Fibroblast of pulmonary artery (primary cell): ENCODE measurements around the gene TENM3.
A peak's percentile ranks its signal among the peaks of the same experiment; 100 is the strongest.

Source experiments
- DNase-seq: peaks from one replicate; pipeline ENCODE4 v3.0.0-alpha.2; 2010; ENCODE audit warnings: low read depth
- H3K4me3 ChIP-seq: replicated peaks from 2 replicates; pipeline ENCODE4 v1.5.1; 2011; ENCODE audit warnings: low read depth, mild to moderate bottlenecking, control low read depth, low read length, moderate library complexity
- TF ChIP-seq, protein P1 (sequence below): IDR thresholded peaks from 2 replicates; pipeline ENCODE4 v1.5.1; 2011; ENCODE audit warnings: mild to moderate bottlenecking, control low read depth, low read length, inconsistent platforms; ENCODE audit errors: missing control alignments

The TENM3 gene

GRCh38 chr4:182351485-182351884 lies 108.3 kb downstream of the TENM3 start:
- no peak overlapping the region for H3K4me3 ChIP-seq
- no peak for DNase-seq
- TF ChIP-seq, protein P1, sequence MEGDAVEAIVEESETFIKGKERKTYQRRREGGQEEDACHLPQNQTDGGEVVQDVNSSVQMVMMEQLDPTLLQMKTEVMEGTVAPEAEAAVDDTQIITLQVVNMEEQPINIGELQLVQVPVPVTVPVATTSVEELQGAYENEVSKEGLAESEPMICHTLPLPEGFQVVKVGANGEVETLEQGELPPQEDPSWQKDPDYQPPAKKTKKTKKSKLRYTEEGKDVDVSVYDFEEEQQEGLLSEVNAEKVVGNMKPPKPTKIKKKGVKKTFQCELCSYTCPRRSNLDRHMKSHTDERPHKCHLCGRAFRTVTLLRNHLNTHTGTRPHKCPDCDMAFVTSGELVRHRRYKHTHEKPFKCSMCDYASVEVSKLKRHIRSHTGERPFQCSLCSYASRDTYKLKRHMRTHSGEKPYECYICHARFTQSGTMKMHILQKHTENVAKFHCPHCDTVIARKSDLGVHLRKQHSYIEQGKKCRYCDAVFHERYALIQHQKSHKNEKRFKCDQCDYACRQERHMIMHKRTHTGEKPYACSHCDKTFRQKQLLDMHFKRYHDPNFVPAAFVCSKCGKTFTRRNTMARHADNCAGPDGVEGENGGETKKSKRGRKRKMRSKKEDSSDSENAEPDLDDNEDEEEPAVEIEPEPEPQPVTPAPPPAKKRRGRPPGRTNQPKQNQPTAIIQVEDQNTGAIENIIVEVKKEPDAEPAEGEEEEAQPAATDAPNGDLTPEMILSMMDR, result no peak

GRCh38 chr4:182354106-182354505 lies 110.9 kb downstream of the TENM3 start:
- DNase-seq, result no peak
- no peak overlapping the region for H3K4me3 ChIP-seq
- TF ChIP-seq, protein P1, result no peak

DNA sequence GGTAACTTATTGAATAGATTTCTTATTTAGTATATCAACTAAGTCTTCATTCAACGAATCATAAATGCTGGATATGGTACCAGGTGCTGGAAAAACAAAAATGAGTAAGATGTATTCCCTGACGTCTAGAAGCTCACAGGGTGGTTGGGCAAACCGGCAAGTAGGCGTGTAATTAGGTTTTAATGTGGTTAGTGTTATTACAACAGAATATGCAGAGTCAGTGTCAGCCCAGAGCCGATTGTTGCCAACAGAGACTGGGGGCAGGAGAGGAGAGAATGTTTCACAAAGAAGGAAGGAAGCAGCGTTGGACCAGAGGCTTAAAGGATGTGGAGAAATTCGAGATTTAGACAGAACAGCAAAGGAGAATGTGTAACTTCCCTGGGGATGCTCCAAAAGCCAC lies 111.7 kb downstream of the TENM3 start:
- H3K4me3 ChIP-seq, result no peak overlapping the region
- TF ChIP-seq, protein P1, result no peak
- no peak for DNase-seq

- no peak overlapping the region for H3K4me3 ChIP-seq
- DNase-seq, result no peak
- TF ChIP-seq, protein P1, result no peak
These were observed 124.0 kb downstream of the TENM3 start for GRCh38 chr4:182367153-182367552.

DNA sequence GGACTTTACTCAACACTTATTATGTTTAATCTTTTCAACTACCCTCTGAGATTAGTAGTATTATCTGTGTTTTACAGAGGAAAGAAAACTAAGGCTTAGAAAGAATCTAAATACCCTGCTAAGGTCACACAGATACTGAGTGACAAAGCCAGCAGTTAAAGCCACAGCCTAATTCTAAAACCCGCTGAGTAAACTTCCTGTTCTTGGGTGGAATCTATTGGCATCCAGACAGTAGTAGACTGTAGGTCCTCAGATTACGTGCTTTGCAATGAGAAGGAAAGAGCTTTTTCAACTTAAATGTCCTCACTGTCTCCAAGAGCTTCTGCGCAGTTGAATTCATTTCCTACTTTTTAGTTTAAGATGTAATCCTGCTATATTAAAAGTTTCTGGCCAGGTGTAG lies 126.0 kb downstream of the TENM3 start:
- TF ChIP-seq, protein P1, result no peak
- peak; percentile 47 for DNase-seq
- H3K4me3 ChIP-seq, result no peak overlapping the region

DNA sequence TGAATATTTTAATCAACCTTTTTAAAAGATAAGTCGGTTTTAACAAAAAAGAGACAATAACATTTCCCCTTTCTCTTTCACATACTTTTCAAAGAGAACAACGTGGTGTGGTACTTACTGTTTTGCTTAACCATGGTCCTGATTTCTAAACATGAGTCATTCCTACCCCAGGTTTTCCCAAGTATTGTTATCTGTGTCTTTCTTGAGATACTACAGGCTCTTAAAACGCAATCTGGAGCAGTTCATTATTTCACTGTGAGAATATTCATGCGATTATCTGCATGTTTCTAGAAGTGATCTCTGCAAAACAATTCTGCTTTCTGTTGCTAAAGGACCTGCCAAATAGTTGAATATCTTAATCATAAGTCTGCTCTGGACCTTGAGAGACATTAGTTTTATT lies 127.3 kb downstream of the TENM3 start:
- DNase-seq, result peak; percentile 53
- TF ChIP-seq, protein P1, result no peak
- H3K4me3 ChIP-seq, result no peak overlapping the region

GRCh38 chr4:182380771-182381181 lies 137.6 kb downstream of the TENM3 start:
- TF ChIP-seq, protein P1, result no peak
- H3K4me3 ChIP-seq, result no peak overlapping the region
- no peak for DNase-seq
